ENCODE results near the gene COL6A2.
A peak's percentile ranks its signal among the peaks of the same experiment; 100 is the strongest.
"Not testable (repeated sequence)": the region's sequence is repeated elsewhere in the genome, so short reads cannot be mapped to it uniquely, and the experiment has no call there.

Gene COL6A2

GRCh38 chr21:46157987-46158451 lies 60.1 kb downstream of the COL6A2 start:
- no peak overlapping the region for H3K27ac Mint-ChIP-seq
- H3K4me3 Mint-ChIP-seq, result no peak overlapping the region
- no peaks in the 10 kb centered on the region for H3K9me3 Mint-ChIP-seq
- H3K36me3 Mint-ChIP-seq (ENCODE audit: low read depth), result no peaks in the 10 kb centered on the region
- no peaks in the 10 kb centered on the region for H3K27me3 Mint-ChIP-seq (ENCODE audit: low read depth)
- no peaks in the 10 kb centered on the region for H3K4me1 Mint-ChIP-seq (ENCODE audit: low read depth)

GRCh38 chr21:46158666-46159300 lies 60.9 kb downstream of the COL6A2 start:
- H3K9me3 Mint-ChIP-seq, result no peaks in the 10 kb centered on the region
- no peak overlapping the region for H3K27ac Mint-ChIP-seq
- H3K27me3 Mint-ChIP-seq (ENCODE audit: low read depth), result no peaks in the 10 kb centered on the region
- no peaks in the 10 kb centered on the region for H3K36me3 Mint-ChIP-seq (ENCODE audit: low read depth)
- H3K4me1 Mint-ChIP-seq (ENCODE audit: low read depth), result no peaks in the 10 kb centered on the region
- no peak overlapping the region for H3K4me3 Mint-ChIP-seq

DNA sequence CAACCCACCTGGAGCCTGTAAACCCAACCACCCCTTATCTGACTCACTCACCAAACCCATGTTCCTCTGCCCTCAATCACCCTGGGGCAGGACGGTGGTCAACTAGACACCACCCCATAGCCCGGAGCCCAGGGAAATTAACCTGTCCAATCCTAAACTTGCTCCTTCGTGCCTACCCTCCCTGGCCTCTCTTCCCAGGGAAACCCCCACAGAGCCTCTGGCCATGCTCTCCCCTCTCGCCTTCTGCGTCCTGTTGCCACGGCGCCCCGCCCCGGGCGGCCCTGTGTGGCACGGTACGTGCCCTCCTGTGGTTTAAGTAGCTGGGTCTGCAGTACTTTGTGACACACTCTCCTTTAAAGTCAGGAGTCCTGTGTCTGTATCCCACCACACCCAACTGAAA lies 61.5 kb downstream of the COL6A2 start:
- Mint-ChIP-seq H3K4me1 (ENCODE audit: low read depth) (no peaks in the 10 kb centered on the region), H3K9me3 (no peaks in the 10 kb centered on the region), H3K27me3 (ENCODE audit: low read depth) (no peaks in the 10 kb centered on the region), H3K36me3 (ENCODE audit: low read depth) (no peaks in the 10 kb centered on the region), H3K27ac (no peak overlapping the region), H3K4me3 (no peak overlapping the region)

DNA sequence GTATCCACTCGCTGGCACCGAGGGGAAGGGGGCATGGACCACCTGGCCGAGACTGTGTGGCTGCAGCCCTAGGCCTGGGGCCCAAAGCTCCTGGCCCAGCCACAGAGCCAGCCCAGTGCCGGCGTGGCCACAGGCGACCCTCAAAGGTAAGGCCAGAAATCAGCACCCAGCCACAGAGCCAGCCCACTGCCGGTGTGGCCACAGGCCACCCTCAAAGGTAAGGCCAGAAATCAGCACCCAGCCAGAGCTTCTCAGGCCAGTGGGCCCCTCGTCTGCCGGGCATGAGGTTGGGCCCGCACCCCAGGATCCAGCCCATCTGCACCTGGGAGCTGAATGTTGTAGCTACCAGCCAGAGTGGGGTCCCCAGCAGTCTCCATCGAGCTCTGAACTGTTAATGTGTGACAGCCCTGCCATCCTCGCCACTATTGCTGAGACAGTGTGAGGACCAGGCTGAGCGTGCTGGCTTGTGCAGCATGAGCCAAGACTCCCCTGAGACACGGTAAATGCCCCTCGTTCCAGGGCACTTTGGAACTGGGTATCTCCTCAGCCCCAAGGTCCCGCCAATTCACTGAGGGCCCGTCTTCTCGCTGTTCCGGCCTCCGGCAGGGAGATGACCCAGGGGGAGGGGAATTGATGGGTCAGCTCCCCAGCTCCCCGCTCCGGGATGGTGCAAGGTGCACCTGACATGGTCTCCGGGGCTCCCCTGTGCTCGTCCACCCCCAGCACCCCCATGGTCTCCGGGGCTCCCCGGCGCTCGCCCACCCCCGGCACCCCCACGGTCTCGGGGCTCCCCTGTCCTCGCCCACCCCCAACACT lies 62.1 kb downstream of the COL6A2 start:
- no peaks in the 10 kb centered on the region for H3K27me3 Mint-ChIP-seq (ENCODE audit: low read depth)
- no peaks in the 10 kb centered on the region for H3K4me1 Mint-ChIP-seq (ENCODE audit: low read depth)
- no peaks in the 10 kb centered on the region for H3K36me3 Mint-ChIP-seq (ENCODE audit: low read depth)
- no peak overlapping the region for H3K27ac Mint-ChIP-seq
- no peaks in the 10 kb centered on the region for H3K9me3 Mint-ChIP-seq
- no peak overlapping the region for H3K4me3 Mint-ChIP-seq

- Mint-ChIP-seq H3K9me3 (no peaks in the 10 kb centered on the region), H3K27me3 (ENCODE audit: low read depth) (no peaks in the 10 kb centered on the region), H3K4me3 (no peak overlapping the region), H3K4me1 (ENCODE audit: low read depth) (no peaks in the 10 kb centered on the region), H3K36me3 (ENCODE audit: low read depth) (no peaks in the 10 kb centered on the region), H3K27ac (no peak overlapping the region)
These were observed 62.7 kb downstream of the COL6A2 start for GRCh38 chr21:46160657-46160906.

DNA sequence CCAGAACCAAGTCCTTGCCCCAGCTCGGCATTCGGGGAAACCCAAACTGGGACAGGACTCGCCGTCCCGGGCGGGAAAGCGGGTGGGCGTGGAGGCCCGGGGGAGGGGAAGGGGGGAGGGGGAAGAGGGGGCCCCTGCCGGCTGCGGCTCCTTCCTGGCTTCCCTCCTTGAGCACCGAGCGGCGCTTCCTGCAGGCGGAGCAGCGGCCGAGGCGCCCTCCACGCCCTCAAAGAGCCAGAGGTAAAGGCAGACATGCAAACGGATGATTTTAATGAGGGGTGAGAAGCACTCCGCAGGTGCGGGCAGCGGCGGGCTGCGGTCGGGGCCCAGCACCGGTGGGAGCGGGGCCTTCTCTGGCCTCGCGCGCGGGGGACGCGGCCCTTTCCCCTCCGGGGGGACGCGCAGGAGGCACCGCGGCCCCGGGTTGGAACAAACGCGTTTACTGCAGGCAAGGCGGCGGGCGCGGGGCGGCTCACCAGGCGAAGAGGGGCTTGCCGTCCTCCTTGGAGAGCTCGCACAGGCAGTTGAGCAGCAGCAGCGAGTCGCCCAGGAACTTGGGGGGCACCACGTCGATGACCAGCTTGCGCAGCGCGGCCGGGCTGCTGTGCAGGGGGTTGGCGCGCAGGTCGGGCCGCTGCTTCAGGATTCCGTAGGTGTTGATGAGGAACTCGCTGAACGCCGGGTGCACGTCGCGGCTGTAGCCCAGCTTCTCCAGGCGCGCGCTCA lies 63.2 kb downstream of the COL6A2 start:
- no peaks in the 10 kb centered on the region for H3K4me1 Mint-ChIP-seq (ENCODE audit: low read depth)
- no peak overlapping the region for H3K4me3 Mint-ChIP-seq
- H3K9me3 Mint-ChIP-seq, result no peaks in the 10 kb centered on the region
- H3K36me3 Mint-ChIP-seq (ENCODE audit: low read depth), result no peaks in the 10 kb centered on the region
- H3K27ac Mint-ChIP-seq, result no peak overlapping the region
- no peaks in the 10 kb centered on the region for H3K27me3 Mint-ChIP-seq (ENCODE audit: low read depth)

DNA sequence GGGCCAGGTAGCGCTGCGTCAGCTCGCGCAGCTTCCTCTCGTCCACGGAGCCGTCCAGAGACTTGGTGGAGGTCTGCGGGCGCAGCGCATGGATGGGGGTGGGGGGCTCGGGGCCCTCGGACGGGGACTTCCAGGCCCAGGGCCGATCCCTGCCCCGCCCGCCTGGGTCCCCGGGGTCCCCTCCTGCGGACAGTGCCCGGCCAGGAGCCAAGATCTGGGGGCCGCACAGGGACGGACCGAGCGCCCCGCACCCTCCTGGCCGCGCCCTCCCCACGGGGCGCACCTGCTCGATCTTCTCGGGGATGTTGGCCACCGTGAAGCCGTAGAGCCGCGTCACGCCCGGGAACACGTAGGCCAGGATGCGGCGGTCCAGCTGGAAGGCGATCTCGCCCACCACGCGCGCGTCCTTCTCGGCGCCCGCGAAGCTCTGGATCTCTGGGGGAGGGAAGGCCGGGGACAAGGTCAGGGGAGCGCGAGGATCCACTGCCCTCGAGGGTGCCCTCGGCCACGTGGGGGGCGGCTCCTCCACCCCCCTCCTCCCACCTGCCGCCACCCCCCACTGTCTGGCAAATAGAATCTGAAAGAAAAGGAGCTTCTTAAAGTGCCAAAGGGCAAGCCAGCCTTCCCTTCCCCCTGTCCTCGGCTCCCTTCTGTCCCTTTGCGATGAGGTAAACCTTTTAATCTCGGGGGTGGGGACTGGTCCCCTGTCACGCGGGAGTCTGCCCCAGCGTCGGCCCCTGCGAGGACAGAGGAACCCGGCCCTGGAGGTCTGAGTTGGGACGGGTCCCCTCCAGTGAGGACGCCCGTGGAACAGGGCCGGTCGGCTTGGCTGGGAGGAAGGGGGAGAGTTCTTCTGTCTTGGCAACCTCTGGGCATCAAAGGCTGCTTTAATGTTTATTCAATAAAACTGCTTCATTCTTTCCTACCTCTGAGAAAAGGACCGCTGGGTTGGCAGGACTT lies 64.0 kb downstream of the COL6A2 start:
- no peaks in the 10 kb centered on the region for H3K9me3 Mint-ChIP-seq
- no peaks in the 10 kb centered on the region for H3K36me3 Mint-ChIP-seq (ENCODE audit: low read depth)
- H3K27me3 Mint-ChIP-seq (ENCODE audit: low read depth), result no peaks in the 10 kb centered on the region
- H3K27ac Mint-ChIP-seq, result no peak overlapping the region
- no peaks in the 10 kb centered on the region for H3K4me1 Mint-ChIP-seq (ENCODE audit: low read depth)
- H3K4me3 Mint-ChIP-seq, result no peak overlapping the region

DNA sequence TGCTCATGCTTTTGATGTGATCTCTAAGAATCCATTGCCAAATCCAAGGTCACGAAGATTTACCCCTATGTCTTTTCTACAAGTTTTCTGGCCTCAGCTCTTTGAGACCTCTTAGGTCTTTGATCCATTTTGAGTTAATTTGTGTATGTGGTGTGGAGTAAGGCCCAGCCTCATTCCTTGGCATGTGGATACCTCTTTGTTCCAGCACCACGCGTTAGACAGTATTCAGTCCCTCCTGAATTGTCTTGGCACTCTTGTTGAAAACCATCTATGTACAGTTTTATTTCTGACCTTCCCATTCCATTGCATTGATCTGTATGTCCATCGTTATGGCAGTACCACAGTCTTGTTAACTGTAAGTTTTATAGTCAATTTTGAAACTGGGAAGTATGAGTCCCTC lies 65.5 kb downstream of the COL6A2 start:
- no peaks in the 10 kb centered on the region for H3K4me1 Mint-ChIP-seq (ENCODE audit: low read depth)
- no peaks in the 10 kb centered on the region for H3K27me3 Mint-ChIP-seq (ENCODE audit: low read depth)
- no peaks in the 10 kb centered on the region for H3K9me3 Mint-ChIP-seq
- H3K27ac Mint-ChIP-seq, result no peak overlapping the region
- H3K36me3 Mint-ChIP-seq (ENCODE audit: low read depth), result no peaks in the 10 kb centered on the region
- H3K4me3 Mint-ChIP-seq, result no peak overlapping the region

GRCh38 chr21:46165098-46165497 lies 67.2 kb downstream of the COL6A2 start:
- Mint-ChIP-seq H3K4me3 (no peak overlapping the region), H3K36me3 (ENCODE audit: low read depth) (no peaks in the 10 kb centered on the region), H3K4me1 (ENCODE audit: low read depth) (no peaks in the 10 kb centered on the region), H3K9me3 (no peaks in the 10 kb centered on the region), H3K27ac (no peak overlapping the region), H3K27me3 (ENCODE audit: low read depth) (no peaks in the 10 kb centered on the region)

- H3K9me3 Mint-ChIP-seq, result peaks cover 3% of the 10 kb centered on the region
- no peak overlapping the region for H3K4me3 Mint-ChIP-seq
- H3K27ac Mint-ChIP-seq, result no peak overlapping the region
- no peaks in the 10 kb centered on the region for H3K27me3 Mint-ChIP-seq (ENCODE audit: low read depth)
- peaks cover 6% of the 10 kb centered on the region for H3K4me1 Mint-ChIP-seq (ENCODE audit: low read depth)
- no peaks in the 10 kb centered on the region for H3K36me3 Mint-ChIP-seq (ENCODE audit: low read depth)
These were observed 70.3 kb downstream of the COL6A2 start for GRCh38 chr21:46168238-46168637.

DNA sequence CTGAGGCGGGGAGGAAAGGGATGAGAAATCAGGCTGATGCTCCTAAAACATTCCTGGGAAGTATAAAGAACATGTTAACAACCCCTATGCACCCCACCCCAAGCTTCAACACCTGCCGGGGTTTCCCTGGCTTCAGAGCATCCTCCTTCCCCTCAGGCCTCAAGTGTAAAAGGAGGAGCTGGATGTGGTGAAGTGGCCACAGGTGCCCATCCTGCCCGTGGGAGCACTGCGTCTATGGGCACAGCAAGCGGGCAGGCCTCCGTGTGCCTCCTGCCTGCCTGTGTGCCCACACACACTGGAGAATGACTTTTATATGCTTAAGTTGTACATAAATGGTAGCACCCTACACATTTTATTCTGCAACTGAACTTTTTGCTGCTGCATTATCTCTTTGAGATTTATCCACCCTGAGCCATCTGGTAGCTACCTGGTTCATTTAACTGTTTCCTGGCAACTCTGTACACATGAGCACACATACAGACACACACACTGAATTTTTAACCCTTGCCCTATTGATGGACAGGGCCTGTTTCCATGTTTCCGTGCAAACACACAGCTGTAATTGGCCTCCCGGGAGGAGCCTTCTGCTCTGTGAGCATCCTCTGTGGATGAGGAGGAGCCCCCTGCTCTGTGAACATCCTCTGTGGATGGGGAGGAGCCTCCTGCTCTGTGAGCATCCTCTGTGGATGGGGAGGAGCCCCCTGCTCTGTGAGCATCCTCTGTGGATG lies 70.9 kb downstream of the COL6A2 start:
- Mint-ChIP-seq H3K9me3 (peaks cover 8% of the 10 kb centered on the region), H3K27ac (no peak overlapping the region)

GRCh38 chr21:46170436-46171193 lies 72.7 kb downstream of the COL6A2 start:
- not testable (repeated sequence) for H3K4me1 Mint-ChIP-seq (ENCODE audit: low read depth); H3K4me3 Mint-ChIP-seq; H3K36me3 Mint-ChIP-seq (ENCODE audit: low read depth)
- peaks cover 20% of the 10 kb centered on the region for H3K9me3 Mint-ChIP-seq
- H3K27me3 Mint-ChIP-seq (ENCODE audit: low read depth), result peaks cover 14% of the 10 kb centered on the region
- H3K27ac Mint-ChIP-seq, result peak overlapping the region; percentile 31

More for the DNA sequence above, 70.9 kb downstream of the COL6A2 start:
- Mint-ChIP-seq H3K4me3 (no peak overlapping the region), H3K4me1 (ENCODE audit: low read depth) (peaks cover 6% of the 10 kb centered on the region), H3K27me3 (ENCODE audit: low read depth) (no peaks in the 10 kb centered on the region), H3K36me3 (ENCODE audit: low read depth) (no peaks in the 10 kb centered on the region)

- Mint-ChIP-seq H3K36me3 (ENCODE audit: low read depth) (peaks cover 4% of the 10 kb centered on the region), H3K4me3 (no peak overlapping the region), H3K27ac (no peak overlapping the region), H3K9me3 (peaks cover 29% of the 10 kb centered on the region), H3K27me3 (ENCODE audit: low read depth) (peaks cover 24% of the 10 kb centered on the region), H3K4me1 (ENCODE audit: low read depth) (peaks cover 6% of the 10 kb centered on the region)
These were observed 73.7 kb downstream of the COL6A2 start for GRCh38 chr21:46171585-46171984.

All from T-helper 1 cell treated with Interleukin-12 subunit alpha and Interleukin-12 subunit beta and Interleukin-4 antibody, amounts not matched to agents 30 μg/mL and 1 μg/mL, for 36 hours (primary cell).